Astrocyte of the cerebellum (primary cell): ENCODE data around the gene KIAA0040.

Experiments
- DNase-seq: peaks from one replicate; pipeline ENCODE4 v3.0.0-alpha.2; 2011; ENCODE audit warnings: low read depth
- H3K4me3 ChIP-seq: 2 replicates; pipeline ENCODE4 v1.5.1; 2011; ENCODE audit warnings: mild to moderate bottlenecking, low read depth, low read length, moderate library complexity
- CTCF ChIP-seq: IDR thresholded peaks from 2 replicates; pipeline ENCODE4 v1.5.1; 2012; ENCODE audit warnings: low read length, low read depth, moderate library complexity, mild to moderate bottlenecking; ENCODE audit errors: missing control alignments
- in situ Hi-C: cut with HindIII; loops from 2 replicates; pipeline ENCODE4 v1.10.0; 2017; ENCODE audit warnings: low sequenced_read_pairs

KIAA0040 gene

GRCh38 chr1:175221557-175222175 is 29.1 kb upstream of the KIAA0040 start:
- no peak for TF ChIP-seq CTCF
- in situ Hi-C loops, result no loop called here
- H3K4me3 ChIP-seq, result no peak overlapping the region
- DNase-seq, result no peak

- TF ChIP-seq CTCF, result no peak
- no peak for DNase-seq
- no peak overlapping the region for H3K4me3 ChIP-seq
- in situ Hi-C loops, result no loop called here
Measured at GRCh38 chr1:175220853-175221556, 28.4 kb upstream of the KIAA0040 start.

- in situ Hi-C loops, result no loop called here
- DNase-seq, result no peak
- TF ChIP-seq CTCF, result no peak
- H3K4me3 ChIP-seq, result no peak overlapping the region
Measured at GRCh38 chr1:175219774-175220173, 27.2 kb upstream of the KIAA0040 start.

GRCh38 chr1:175218786-175219434 is 26.3 kb upstream of the KIAA0040 start:
- in situ Hi-C loops, result no loop called here
- DNase-seq, result no peak
- no peak for TF ChIP-seq CTCF
- no peak overlapping the region for H3K4me3 ChIP-seq

GRCh38 chr1:175217721-175218531 is 25.4 kb upstream of the KIAA0040 start:
- TF ChIP-seq CTCF, result no peak
- no peak overlapping the region for H3K4me3 ChIP-seq
- in situ Hi-C loops, result no loop called here
- DNase-seq, result no peak

- in situ Hi-C loops, result no loop called here
- no peak for DNase-seq
- TF ChIP-seq CTCF, result no peak
- H3K4me3 ChIP-seq, result no peak overlapping the region
Measured at GRCh38 chr1:175216444-175216843, 23.9 kb upstream of the KIAA0040 start.
